GM13976 (cell line): Measurements from ENCODE around the gene CDK3.
"Not testable (repeated sequence)": the region's sequence is repeated elsewhere in the genome, so short reads cannot be mapped to it uniquely, and the experiment has no call there.

Experiments
- DNase-seq: peaks from one replicate; pipeline ENCODE4 v3.0.0; 2012; ENCODE audit warnings: low spot score
- CTCF ChIP-seq: IDR thresholded peaks from 2 replicates; pipeline ENCODE4 v1.5.1; 2012; ENCODE audit warnings: borderline replicate concordance, mild to moderate bottlenecking; ENCODE audit not compliant: insufficient read depth; ENCODE audit errors: extremely low read depth, missing control alignments, control extremely low read depth
- in situ Hi-C: fragments of 300-500 bp; cut with MboI; formaldehyde crosslinking; loops from one replicate; pipeline ENCODE4 v1.12.0; 2022; ENCODE audit warnings: low sequenced_read_pairs, mixed read lengths, inconsistent platforms; ENCODE audit not compliant: unreplicated experiment

CDK3 gene

GRCh38 chr17:75970011-75970523 is 30.6 kb upstream of the CDK3 start:
- no peak for TF ChIP-seq CTCF
- in situ Hi-C loops = no loop called here
- no peak for DNase-seq

DNA sequence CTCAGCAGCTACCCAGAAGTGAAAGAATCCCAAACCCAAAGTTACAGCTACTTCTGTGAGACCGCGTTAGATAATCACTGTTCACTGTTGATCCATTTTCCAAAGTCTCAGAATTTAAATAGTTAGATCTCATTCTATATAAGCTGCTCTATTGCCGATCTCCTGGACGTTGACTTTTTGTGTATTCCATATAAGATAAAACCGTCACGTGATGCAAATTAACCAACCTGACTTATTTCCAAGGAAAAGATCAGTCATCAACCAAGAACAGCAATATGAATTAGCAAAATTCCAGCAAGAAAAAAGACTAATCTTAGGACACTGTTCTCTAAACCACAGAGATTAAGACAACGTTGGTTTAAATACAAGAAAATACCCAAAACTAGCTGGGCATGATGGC is 30.0 kb upstream of the CDK3 start:
- no peak for DNase-seq

DNA sequence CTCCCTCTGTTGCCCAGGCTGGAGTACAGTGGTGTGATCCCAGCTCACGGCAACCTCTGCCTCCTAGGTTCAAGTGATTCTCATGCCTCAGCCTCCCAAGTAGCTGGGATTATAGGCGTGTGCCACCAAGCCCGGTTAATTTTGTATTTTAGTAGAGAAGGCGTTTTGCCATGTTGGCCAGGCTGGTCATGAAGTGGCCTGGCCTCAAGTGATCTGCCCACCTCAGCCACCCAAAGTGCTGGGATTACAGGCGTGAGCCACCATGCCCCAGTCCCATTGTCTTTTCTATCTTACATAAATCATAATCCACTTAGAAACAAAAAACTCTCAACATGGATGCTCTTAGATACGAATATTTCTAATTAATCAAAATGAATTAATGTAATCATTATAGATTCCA is 25.5 kb upstream of the CDK3 start:
- not testable (repeated sequence) for DNase-seq

More for the DNA sequence above, 30.0 kb upstream of the CDK3 start:
- in situ Hi-C loops = no loop called here
- TF ChIP-seq CTCF = no peak

DNA sequence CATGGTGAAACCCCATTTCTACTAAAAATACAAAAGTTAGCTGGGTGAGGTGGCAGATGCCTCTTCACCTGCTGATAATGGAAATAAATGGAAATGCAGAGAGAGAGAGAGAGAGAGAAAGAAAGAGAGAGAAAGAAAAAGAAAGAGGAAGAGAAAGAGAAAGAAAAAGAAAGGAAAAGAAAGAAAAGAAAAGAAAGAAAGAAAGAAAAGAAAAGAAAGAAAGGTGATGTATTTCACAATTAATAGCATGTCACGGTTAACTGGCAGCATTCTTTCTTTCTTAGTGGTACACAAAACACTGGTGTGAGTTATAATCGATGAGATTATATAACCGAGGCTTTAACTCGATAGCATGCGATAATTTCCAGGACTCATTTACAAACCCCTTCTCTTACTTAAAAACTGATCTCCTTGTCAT is 24.9 kb upstream of the CDK3 start:
- no peak for DNase-seq
- in situ Hi-C loops = no loop called here
- TF ChIP-seq CTCF = no peak

More for the DNA sequence above, 25.5 kb upstream of the CDK3 start:
- in situ Hi-C loops = not testable (repeated sequence)

- DNase-seq = no peak
- no peak for TF ChIP-seq CTCF
- in situ Hi-C loops = no loop called here
Observed at GRCh38 chr17:75976175-75976848, 24.3 kb upstream of the CDK3 start.

GRCh38 chr17:75978938-75979704 is 21.5 kb upstream of the CDK3 start, which contains the start of the genes ACOX1 and TEN1:
TSS of gene ACOX1 (minus strand) at chr17:75979166. CDS start at chr17:75979073, 93 bp downstream.
TSS of gene TEN1 (plus strand) at chr17:75979240. CDS start at chr17:75986193, 6,953 bp downstream.
- in situ Hi-C loops = no loop called here
- DNase-seq = peak; percentile 95
- peak; percentile 30 for TF ChIP-seq CTCF
